Breast epithelium (tissue), 4 donors: ENCODE results near the gene GABRB2. TPM values are rescaled to one million over a fixed set of nuclear protein-coding genes. Genes with fewer than 3 reads are reported as not detected.
"Not testable (repeated sequence)": the region's sequence is repeated elsewhere in the genome, so short reads cannot be mapped to it uniquely, and the experiment has no call there.

Experiments
- DNase-seq, 2 donors: peaks; one replicate each; pipeline ENCODE4 v3.0.0-alpha.2; 2019; ENCODE audit warnings: low spot score in 2 of 2
- H3K27ac ChIP-seq, 2 donors: fragments of 200-600 bp; sonication (generic) in 1 of 2; one replicate each; pipeline ENCODE4 v1.5.1; 2016 to 2019; ENCODE audit warnings: mild to moderate bottlenecking in 1 of 2
- H3K27me3 ChIP-seq, 2 donors: fragments of 200-600 bp; sonication (generic) in 1 of 2; one replicate each; pipeline versions ENCODE4 v1.5.1 to v1.6.0; 2017 to 2019; ENCODE audit warnings: control low read depth in 1 of 2, mild to moderate bottlenecking in 1 of 2
- H3K36me3 ChIP-seq: fragments of 200-600 bp; one replicate; pipeline ENCODE4 v1.5.1; 2019
- H3K4me1 ChIP-seq, 2 donors: fragments of 200-600 bp; sonication (generic); one replicate each; pipeline ENCODE4 v1.5.1; 2016 to 2019; ENCODE audit warnings: control low read depth in 1 of 2
- H3K4me3 ChIP-seq, 3 donors: fragments of 200-600 bp; sonication (generic); 1 replicate in 2 of 3; 2 replicates in 1 of 3; pipeline ENCODE4 v1.5.1; 2016 to 2019; ENCODE audit warnings: mild to moderate bottlenecking in 3 of 3, moderate library complexity in 2 of 3
- H3K9me3 ChIP-seq, 2 donors: fragments of 200-600 bp; sonication (generic) in 1 of 2; one replicate each; pipeline ENCODE4 v1.5.1; 2016 to 2019; ENCODE audit warnings: control low read depth in 1 of 2
- CTCF ChIP-seq, 3 donors: fragments of 450-650 bp; IDR thresholded peaks; one replicate each; pipeline ENCODE4 v1.5.1; 2016 to 2017; ENCODE audit warnings: antibody characterized with exemption in 3 of 3, mild to moderate bottlenecking in 3 of 3, moderate library complexity in 3 of 3
- POLR2A ChIP-seq: fragments of 450-650 bp; IDR thresholded peaks from one replicate; pipeline ENCODE4 v1.6.1; 2016; ENCODE audit warnings: antibody characterized with exemption, mild to moderate bottlenecking, moderate library complexity
- POLR2AphosphoS5 ChIP-seq, 3 donors: sonication (generic); formaldehyde crosslinking; IDR thresholded peaks; one replicate each; pipeline ENCODE4 v1.6.1; 2017; ENCODE audit warnings: antibody characterized with exemption in 3 of 3
- intact Hi-C: fragments of 100-400 bp; cut with DNase I; formaldehyde crosslinking; loops from one replicate; pipeline ENCODE4 v1.15.1; 2023; ENCODE audit warnings: low total_unique reads
- total RNA-seq, 3 donors: library from RNA; depleted of rRNA; stranded (reverse); fragments of >200 nt; gene quantifications; one replicate each; pipeline ENCODE4 v1.1.0, GENCODE V29; 2016

Gene GABRB2
- total RNA-seq, 3 donors from 2014 or later, result 0.33 to 10.7 (median 2.5) TPM

- Histone ChIP-seq H3K4me3 (no peak overlapping the region), H3K4me1 (no peaks in the 10 kb centered on the region), H3K27me3 (no peaks in the 10 kb centered on the region), H3K36me3 (no peaks in the 10 kb centered on the region), H3K9me3 (no peaks in the 10 kb centered on the region), H3K27ac (no peak overlapping the region)
- DNase-seq, result no peak
- TF ChIP-seq POLR2A, result no peak
- TF ChIP-seq CTCF (IDR thresholded peaks at IDR 0.05), result no peak
- TF ChIP-seq POLR2AphosphoS5 (IDR thresholded peaks at IDR 0.05), result no peak
- intact Hi-C loops, result no loop called here
Observed at GRCh38 chr5:161263191-161263590, 283.3 kb downstream of the GABRB2 start.

GRCh38 chr5:161261668-161262323 lies 284.7 kb downstream of the GABRB2 start:
- intact Hi-C loops, result no loop called here
- DNase-seq, result no peak
- no peak overlapping the region for H3K27ac ChIP-seq

GRCh38 chr5:161258438-161258837 lies 288.1 kb downstream of the GABRB2 start:
- DNase-seq, result no peak
- no peak overlapping the region for H3K27ac ChIP-seq
- TF ChIP-seq POLR2AphosphoS5 (IDR thresholded peaks at IDR 0.05) (no peak), CTCF (IDR thresholded peaks at IDR 0.05) (no peak), POLR2A (no peak)
- H3K9me3 ChIP-seq, result no peaks in the 10 kb centered on the region
- no peaks in the 10 kb centered on the region for H3K4me1 ChIP-seq
- H3K27me3 ChIP-seq, result no peaks in the 10 kb centered on the region
- intact Hi-C loops, result no loop called here
- H3K36me3 ChIP-seq, result no peaks in the 10 kb centered on the region
- H3K4me3 ChIP-seq, result no peak overlapping the region

More at GRCh38 chr5:161261668-161262323, 284.7 kb downstream of the GABRB2 start:
- H3K9me3 ChIP-seq, result no peaks in the 10 kb centered on the region
- no peak for TF ChIP-seq POLR2AphosphoS5 (IDR thresholded peaks at IDR 0.05)
- no peak for TF ChIP-seq CTCF (IDR thresholded peaks at IDR 0.05)
- no peak for TF ChIP-seq POLR2A
- no peaks in the 10 kb centered on the region for H3K36me3 ChIP-seq
- H3K4me1 ChIP-seq, result no peaks in the 10 kb centered on the region
- H3K4me3 ChIP-seq, result no peak overlapping the region
- no peaks in the 10 kb centered on the region for H3K27me3 ChIP-seq

- Histone ChIP-seq H3K36me3 (no peaks in the 10 kb centered on the region), H3K4me1 (no peaks in the 10 kb centered on the region), H3K9me3 (no peaks in the 10 kb centered on the region), H3K27me3 (no peaks in the 10 kb centered on the region), H3K27ac (no peak overlapping the region), H3K4me3 (no peak overlapping the region)
- DNase-seq, result no peak
- TF ChIP-seq CTCF (IDR thresholded peaks at IDR 0.05) (no peak), POLR2A (no peak), POLR2AphosphoS5 (IDR thresholded peaks at IDR 0.05) (no peak)
- intact Hi-C loops, result no loop called here
Observed at GRCh38 chr5:161256957-161257356, 289.6 kb downstream of the GABRB2 start.

GRCh38 chr5:161252955-161253354 lies 293.6 kb downstream of the GABRB2 start:
- DNase-seq, H3K36me3 ChIP-seq, H3K4me1 ChIP-seq, H3K9me3 ChIP-seq, H3K4me3 ChIP-seq, intact Hi-C loops, H3K27me3 ChIP-seq, H3K27ac ChIP-seq: not testable (repeated sequence)
